GM13976 (cell line): ENCODE measurements around the gene RAB11FIP4.

ENCODE experiments used
- DNase-seq: peaks from one replicate; pipeline ENCODE4 v3.0.0; 2012; ENCODE audit warnings: low spot score
- CTCF ChIP-seq: IDR thresholded peaks from 2 replicates; pipeline ENCODE4 v1.5.1; 2012; ENCODE audit warnings: borderline replicate concordance, mild to moderate bottlenecking; ENCODE audit not compliant: insufficient read depth; ENCODE audit errors: extremely low read depth, missing control alignments, control extremely low read depth
- in situ Hi-C: fragments of 300-500 bp; cut with MboI; formaldehyde crosslinking; loops from one replicate; pipeline ENCODE4 v1.12.0; 2022; ENCODE audit warnings: low sequenced_read_pairs, mixed read lengths, inconsistent platforms; ENCODE audit not compliant: unreplicated experiment

Gene RAB11FIP4

DNA sequence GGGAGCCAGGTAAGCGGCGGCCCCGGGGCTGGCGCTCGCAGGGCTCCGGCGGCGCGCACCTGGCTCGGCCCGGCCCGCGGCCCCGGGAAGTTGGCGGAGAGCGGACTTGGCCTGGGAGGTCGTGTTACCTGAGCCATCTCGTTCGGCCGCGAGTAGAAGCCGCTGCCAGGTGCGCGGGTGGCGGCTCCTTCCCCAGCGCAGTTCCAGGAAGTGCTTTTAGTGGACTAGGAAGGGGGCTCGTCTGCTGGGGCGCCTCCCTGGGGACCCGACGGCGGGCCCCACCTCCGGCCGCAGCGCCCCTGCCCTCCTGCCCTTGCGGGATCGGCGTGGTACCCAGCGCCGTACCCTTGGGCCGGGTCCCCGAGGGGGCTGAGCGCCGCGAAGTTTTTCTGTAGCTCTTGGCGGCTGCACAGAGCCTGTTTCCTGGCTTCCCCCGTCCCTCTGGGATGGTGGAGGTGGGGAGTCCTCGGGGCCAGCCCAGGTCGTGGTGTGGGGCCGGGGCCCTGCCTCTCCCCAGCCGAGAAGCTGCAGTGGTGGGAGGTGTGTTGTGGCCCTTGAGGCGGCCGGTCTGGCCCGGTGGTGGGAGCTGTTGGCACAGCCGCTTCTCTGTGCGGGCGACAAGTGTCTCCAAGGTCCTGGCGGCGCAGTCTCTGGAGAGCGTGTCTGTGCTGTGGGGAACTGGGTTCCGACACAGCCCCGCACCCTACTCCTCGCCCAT lies 96.9 kb downstream of the RAB11FIP4 start:
- in situ Hi-C loops = no loop called here
- no peak for TF ChIP-seq CTCF
- no peak for DNase-seq

GRCh38 chr17:31488982-31489294 lies 97.5 kb downstream of the RAB11FIP4 start:
- no peak for TF ChIP-seq CTCF
- in situ Hi-C loops = no loop called here
- DNase-seq = no peak

DNA sequence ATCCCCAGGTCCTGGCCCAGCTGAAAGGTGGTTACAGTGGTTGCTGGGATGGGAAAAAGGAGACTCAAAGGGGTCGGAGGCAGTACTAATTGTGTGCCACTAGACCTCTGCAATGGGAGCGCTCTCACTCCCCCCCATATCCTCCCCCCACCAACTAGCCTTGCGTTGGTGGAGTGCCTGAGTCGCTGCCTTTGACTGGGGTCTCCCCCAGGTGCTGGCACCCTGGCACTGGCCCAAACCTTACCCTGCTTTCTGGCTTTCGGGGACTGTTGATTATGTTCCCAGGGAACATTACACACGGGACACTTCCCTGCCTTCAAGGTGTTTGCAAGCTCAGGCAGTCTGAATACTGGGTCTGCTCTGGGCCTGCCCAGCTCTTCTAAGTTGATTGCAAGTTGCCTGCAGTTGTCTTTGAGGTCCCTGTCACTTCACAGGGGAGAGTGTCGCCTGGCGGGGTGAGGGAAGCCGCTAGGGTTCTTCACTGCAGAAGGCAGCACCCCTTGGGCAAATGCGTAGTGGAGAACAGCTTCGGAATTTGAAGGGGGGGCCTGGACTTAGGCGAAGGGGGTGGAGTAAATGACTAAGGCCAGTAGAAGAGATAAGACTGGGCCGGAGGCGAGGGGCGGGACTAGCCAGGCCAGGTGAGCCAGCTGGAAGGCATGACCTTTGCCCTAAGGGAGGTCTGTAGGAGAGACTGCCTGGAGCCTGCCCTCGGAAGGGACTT lies 98.0 kb downstream of the RAB11FIP4 start:
- in situ Hi-C loops = no loop called here
- no peak for TF ChIP-seq CTCF
- DNase-seq = no peak

DNA sequence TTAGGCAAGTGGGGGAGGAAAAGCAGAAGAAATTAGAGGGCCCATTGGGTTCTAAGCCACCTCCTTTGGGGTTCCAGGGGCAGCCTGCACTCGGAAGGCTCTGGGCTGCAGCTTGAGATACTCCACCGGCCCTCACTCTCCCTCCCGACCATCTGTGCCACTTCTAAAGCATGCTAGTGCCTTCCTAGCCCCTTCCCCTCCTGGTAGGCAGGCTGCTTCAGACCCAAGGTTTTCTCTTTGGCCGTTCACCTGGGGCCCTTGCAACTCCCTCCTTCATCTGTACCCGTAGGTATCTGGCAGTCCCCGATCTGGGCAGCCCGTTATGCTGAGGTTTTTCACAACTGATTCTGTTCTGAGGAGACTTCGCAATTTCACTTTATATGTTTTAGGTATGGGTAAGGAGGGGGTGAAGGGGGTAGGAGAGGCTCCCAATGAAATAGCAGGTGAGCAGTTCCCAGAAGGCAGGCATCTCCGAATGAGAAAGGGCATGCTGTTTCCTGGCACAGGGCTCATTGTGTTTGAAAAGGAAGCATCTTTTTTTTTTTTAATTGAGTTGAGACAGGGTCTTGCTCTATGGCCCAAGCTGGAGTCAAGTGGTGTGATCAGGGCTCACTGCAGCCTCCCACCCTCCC lies 98.7 kb downstream of the RAB11FIP4 start:
- in situ Hi-C loops = no loop called here

GRCh38 chr17:31490671-31491375 lies 99.3 kb downstream of the RAB11FIP4 start:
- DNase-seq = no peak
- no peak for TF ChIP-seq CTCF
- in situ Hi-C loops = no loop called here

More for the DNA sequence above, 98.7 kb downstream of the RAB11FIP4 start:
- no peak for DNase-seq
- TF ChIP-seq CTCF = no peak

DNA sequence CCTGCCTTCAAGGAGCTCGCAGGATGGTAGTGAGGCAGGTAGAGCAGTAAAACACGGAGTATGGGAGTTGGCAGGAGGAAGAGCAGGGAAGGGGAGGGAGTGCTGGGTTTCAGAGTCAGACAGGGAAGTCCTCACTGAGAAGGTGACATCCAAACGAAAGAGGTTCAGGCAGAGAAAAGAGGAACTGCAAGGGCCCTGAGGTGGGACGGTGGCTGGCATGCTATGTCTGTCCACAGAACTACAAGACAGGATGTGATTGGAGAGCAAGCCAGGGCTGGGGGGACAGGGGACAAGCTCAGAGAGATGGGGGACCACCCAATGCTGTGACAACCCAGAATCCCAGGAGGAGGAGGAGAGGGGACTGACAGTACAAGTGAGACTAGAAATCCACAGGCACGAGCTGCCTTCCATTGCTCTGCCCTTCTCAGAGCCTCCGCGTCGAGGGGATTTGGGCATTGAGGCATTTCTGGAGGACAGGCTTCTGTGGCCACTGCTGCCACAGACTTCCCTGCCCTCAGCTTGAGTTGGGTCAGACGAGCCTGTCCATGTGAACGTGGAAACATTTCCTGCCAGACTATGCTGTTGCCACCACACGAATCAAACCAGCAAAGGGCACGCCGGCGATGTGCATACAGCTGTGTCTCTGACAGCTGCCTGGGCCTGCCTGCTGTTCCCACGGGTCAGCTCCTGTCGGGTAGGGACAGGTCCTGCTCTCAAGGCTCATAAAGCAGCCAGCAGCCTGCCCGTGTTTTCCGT lies 100.1 kb downstream of the RAB11FIP4 start:
- in situ Hi-C loops = no loop called here
- peak; percentile 63 for DNase-seq
- TF ChIP-seq CTCF = no peak
